Neural progenitor cell (in vitro differentiated cells): ENCODE data around the gene LARP1.

Experiments used
- CTCF ChIP-seq: fragments of 200-600 bp; sonication (generic); IDR thresholded peaks from 2 replicates; pipeline ENCODE4 v1.5.1; 2017; ENCODE audit warnings: antibody characterized with exemption, mild to moderate bottlenecking
- EZH2 ChIP-seq: fragments of 200-600 bp; sonication (generic); IDR thresholded peaks from 2 replicates; pipeline ENCODE4 v1.6.1; 2017; ENCODE audit warnings: antibody characterized with exemption, mild to moderate bottlenecking, moderate library complexity
- EZH2phosphoT487 ChIP-seq: fragments of 200-600 bp; sonication (generic); IDR thresholded peaks from 2 replicates; pipeline ENCODE4 v1.6.1; 2017; ENCODE audit warnings: antibody characterized with exemption

GRCh38 chr5:154817815-154818214, 62.6 kb downstream of the LARP1 start:
- TF ChIP-seq EZH2 (no peak), CTCF (no peak), EZH2phosphoT487 (no peak)
